PC-9 (cell line): ENCODE measurements around the gene CTBS. TPM values are rescaled to one million over a fixed set of nuclear protein-coding genes. Genes with fewer than 3 reads are reported as not detected.

ENCODE experiments used
- Bru-seq: library from RNA; stranded (reverse); fragments of 400-500 nt; gene quantifications from one replicate; lab custom pipeline; 2021; lab: Mats Ljungman, UMichigan
- BruChase-seq, 2 experiments: library from RNA; stranded (reverse); fragments of 400-500 nt; gene quantifications; one replicate each; lab custom pipeline; 2021; lab: Mats Ljungman, UMichigan
- BruUV-seq: library from RNA; stranded (reverse); fragments of 400-500 nt; replicated peaks from 2 replicates; lab custom pipeline; 2021; lab: Mats Ljungman, UMichigan
- CTCF ChIA-PET: fragments of 300-600 bp; sonication (Branson Sonifier 250); formaldehyde crosslinking; loops from one replicate; lab custom pipeline; 2022; ENCODE audit warnings: antibody characterized with exemption; lab: Charles Lee
- POLR2A ChIA-PET: fragments of 300-600 bp; sonication (Branson Sonifier 250); formaldehyde crosslinking; loops from one replicate; lab custom pipeline; 2022; ENCODE audit warnings: antibody characterized with exemption; ENCODE audit not compliant: unreplicated experiment; lab: Charles Lee
- DNase-seq, 2 experiments: peaks; one replicate each; pipeline versions ENCODE4 v3.0.0 to v3.0.0-alpha.2; 2015 to 2022; ENCODE audit warnings: mixed read lengths in 1 of 2
- H2AFZ ChIP-seq: fragments of 200-600 bp; sonication (generic); 2 replicates; pipeline ENCODE4 v1.8.1; 2017; ENCODE audit warnings: antibody characterized with exemption
- H3F3A ChIP-seq: fragments of 200-600 bp; sonication (generic); 2 replicates; pipeline ENCODE4 v1.8.1; 2017; ENCODE audit warnings: antibody characterized with exemption, mild to moderate bottlenecking, low read depth; ENCODE audit not compliant: insufficient read depth
- H3K27ac ChIP-seq: fragments of 200-600 bp; sonication (generic); 2 replicates; pipeline ENCODE4 v1.6.1; 2016; ENCODE audit warnings: mixed run types
- H3K27me3 ChIP-seq: fragments of 200-600 bp; sonication (generic); 2 replicates; pipeline ENCODE4 v1.6.1; 2016; ENCODE audit warnings: low read depth, mixed run types; ENCODE audit not compliant: insufficient read depth
- H3K36me3 ChIP-seq: fragments of 200-600 bp; sonication (generic); 2 replicates; pipeline ENCODE4 v1.6.1; 2016; ENCODE audit warnings: low read depth, mixed run types
- H3K4me1 ChIP-seq: fragments of 200-600 bp; sonication (generic); replicated peaks from 2 replicates; pipeline ENCODE4 v1.6.1; 2016; ENCODE audit warnings: mixed run types; ENCODE audit not compliant: insufficient read depth
- H3K4me2 ChIP-seq: fragments of 200-600 bp; sonication (generic); 2 replicates; pipeline ENCODE4 v1.6.1; 2017; ENCODE audit warnings: mixed run types
- H3K4me3 ChIP-seq: fragments of 200-600 bp; sonication (generic); 2 replicates; pipeline ENCODE4 v1.6.1; 2016; ENCODE audit warnings: mixed run types
- H3K79me2 ChIP-seq: fragments of 200-600 bp; sonication (generic); 2 replicates; pipeline ENCODE4 v1.6.1; 2017; ENCODE audit warnings: low read depth, mixed run types
- H3K9me2 ChIP-seq: fragments of 200-600 bp; sonication (generic); 2 replicates; pipeline ENCODE4 v1.8.1; 2017; ENCODE audit warnings: mild to moderate bottlenecking; ENCODE audit not compliant: insufficient read depth
- H3K9me3 ChIP-seq: fragments of 200-600 bp; sonication (generic); 2 replicates; pipeline ENCODE4 v1.8.1; 2016; ENCODE audit warnings: low read depth; ENCODE audit not compliant: insufficient read depth
- H4K20me1 ChIP-seq: fragments of 200-600 bp; sonication (generic); 2 replicates; pipeline ENCODE4 v1.8.1; 2017; ENCODE audit not compliant: insufficient read depth
- EZH2 ChIP-seq: fragments of 200-600 bp; sonication (generic); IDR thresholded peaks from 2 replicates; pipeline ENCODE4 v1.8.0; 2017; ENCODE audit warnings: antibody characterized with exemption, low read depth
- intact Hi-C: fragments of 100-400 bp; cut with micrococcal nuclease; formaldehyde crosslinking; loops from one replicate; pipeline ENCODE4 v1.10.0; 2022; ENCODE audit not compliant: unreplicated experiment
- long read RNA-seq: library from polyadenylated mRNA; stranded (forward); transcript quantifications from one replicate; pipeline ENCODE4 v2.0.0, GENCODE V29; 2022
- total RNA-seq: library from RNA; stranded (reverse); gene quantifications from 2 replicates; pipeline ENCODE4 v1.2.3, GENCODE V29; 2021
- TF ChIP-seq, protein P1 (sequence below): fragments of 200-600 bp; sonication (generic); conservative IDR thresholded peaks from 2 replicates; pipeline ENCODE4 v1.6.1; 2017; ENCODE audit warnings: mixed run types, antibody characterized with exemption, mild to moderate bottlenecking, moderate library complexity

The CTBS gene, protein sequence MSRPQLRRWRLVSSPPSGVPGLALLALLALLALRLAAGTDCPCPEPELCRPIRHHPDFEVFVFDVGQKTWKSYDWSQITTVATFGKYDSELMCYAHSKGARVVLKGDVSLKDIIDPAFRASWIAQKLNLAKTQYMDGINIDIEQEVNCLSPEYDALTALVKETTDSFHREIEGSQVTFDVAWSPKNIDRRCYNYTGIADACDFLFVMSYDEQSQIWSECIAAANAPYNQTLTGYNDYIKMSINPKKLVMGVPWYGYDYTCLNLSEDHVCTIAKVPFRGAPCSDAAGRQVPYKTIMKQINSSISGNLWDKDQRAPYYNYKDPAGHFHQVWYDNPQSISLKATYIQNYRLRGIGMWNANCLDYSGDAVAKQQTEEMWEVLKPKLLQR
- 17.5 and 20.2 TPM in 2 replicates for total RNA-seq
- percentile 74 among the genes with signal in this experiment for Bru-seq, nascent RNA
- percentile 62 among the genes with signal in this experiment for BruChase-seq, experiment 1, labeled RNA remaining after a 2-hour chase
- percentile 65 among the genes with signal in this experiment for BruChase-seq, experiment 2, labeled RNA remaining after a 6-hour chase
- long read RNA-seq, full-length matches to known transcripts: 41 of 48 reads
- long read RNA-seq, partial matches to known transcripts: 3 of 48 reads
- long read RNA-seq, other reads (novel, unspliced or antisense): 4 of 48 reads

DNA sequence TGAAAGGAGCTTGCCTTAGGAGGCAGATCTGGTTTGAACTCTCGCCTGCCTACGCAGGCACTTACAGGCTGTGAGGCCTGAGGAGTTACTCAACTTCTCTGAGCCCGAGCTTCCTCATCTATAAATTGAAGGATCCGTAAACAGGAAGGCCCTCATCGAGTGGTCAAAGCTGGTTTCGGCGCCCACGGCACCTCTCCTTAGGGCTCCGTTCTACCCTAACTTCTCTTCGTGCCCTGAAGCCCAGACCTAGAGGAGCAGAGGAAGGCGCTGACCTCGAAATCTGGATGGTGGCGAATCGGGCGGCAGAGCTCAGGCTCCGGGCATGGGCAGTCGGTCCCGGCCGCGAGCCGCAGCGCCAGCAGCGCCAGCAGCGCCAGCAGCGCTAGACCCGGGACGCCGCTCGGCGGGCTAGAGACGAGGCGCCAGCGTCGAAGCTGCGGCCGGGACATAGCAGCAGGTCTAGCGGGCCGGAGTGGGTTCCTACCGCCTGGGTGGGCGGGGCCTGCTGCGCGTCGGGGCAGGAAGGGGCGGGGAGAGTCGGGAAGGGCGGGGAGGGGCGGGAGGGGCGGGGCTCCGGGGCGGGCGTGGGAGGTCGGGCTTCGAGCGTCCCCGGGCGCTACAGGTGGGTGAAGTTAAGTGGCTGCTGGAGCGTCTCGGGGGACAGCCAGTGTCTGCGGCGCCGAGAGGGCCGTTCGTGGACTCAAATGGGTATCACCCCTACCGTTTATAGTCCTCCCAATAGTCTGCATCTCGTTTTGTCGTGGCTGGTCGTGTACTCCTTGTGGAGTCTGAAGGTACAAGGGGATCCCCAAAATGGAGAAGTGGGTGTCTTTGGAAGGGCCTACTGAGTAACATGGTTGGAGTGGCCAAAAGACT is at the start of gene CTBS:
Gene CTBS (minus strand): TSS at position 474 of the 876 bp plus-strand sequence. CDS start 25 bp downstream, at position 449.
- POLR2A ChIA-PET: interaction anchor here (0.5 to 0.7 kb wide), 7 partner anchors 9 to 1038 kb away, joined by 3 to 4 read pairs (median 4); partner anchors contain the start of genes GNG5, RPF1 and SPATA1
- Histone ChIP-seq H3K4me1 (peaks cover 26% of the 10 kb centered on the region), H3K36me3 (peaks cover 11% of the 10 kb centered on the region), H3K27ac (peak within 1 kb of the TSS; percentile 94), H2AFZ (peak within 1 kb of the TSS; percentile 89), H3K4me2 (peak within 1 kb of the TSS; percentile 90), H3K9me3 (no peaks in the 10 kb centered on the region), H3K9me2 (no peaks in the 10 kb centered on the region), H3F3A (peaks cover 11% of the 10 kb centered on the region; the same call in 1 of the 2 replicates), H3K79me2 (peaks cover 26% of the 10 kb centered on the region; the same call in 1 of the 2 replicates), H3K4me3 (peak within 1 kb of the TSS; percentile 89), H4K20me1 (no peaks in the 10 kb centered on the region), H3K27me3 (no peaks in the 10 kb centered on the region)
- TSS peak; percentile 74 for BruUV-seq
- TF ChIP-seq, protein P1, sequence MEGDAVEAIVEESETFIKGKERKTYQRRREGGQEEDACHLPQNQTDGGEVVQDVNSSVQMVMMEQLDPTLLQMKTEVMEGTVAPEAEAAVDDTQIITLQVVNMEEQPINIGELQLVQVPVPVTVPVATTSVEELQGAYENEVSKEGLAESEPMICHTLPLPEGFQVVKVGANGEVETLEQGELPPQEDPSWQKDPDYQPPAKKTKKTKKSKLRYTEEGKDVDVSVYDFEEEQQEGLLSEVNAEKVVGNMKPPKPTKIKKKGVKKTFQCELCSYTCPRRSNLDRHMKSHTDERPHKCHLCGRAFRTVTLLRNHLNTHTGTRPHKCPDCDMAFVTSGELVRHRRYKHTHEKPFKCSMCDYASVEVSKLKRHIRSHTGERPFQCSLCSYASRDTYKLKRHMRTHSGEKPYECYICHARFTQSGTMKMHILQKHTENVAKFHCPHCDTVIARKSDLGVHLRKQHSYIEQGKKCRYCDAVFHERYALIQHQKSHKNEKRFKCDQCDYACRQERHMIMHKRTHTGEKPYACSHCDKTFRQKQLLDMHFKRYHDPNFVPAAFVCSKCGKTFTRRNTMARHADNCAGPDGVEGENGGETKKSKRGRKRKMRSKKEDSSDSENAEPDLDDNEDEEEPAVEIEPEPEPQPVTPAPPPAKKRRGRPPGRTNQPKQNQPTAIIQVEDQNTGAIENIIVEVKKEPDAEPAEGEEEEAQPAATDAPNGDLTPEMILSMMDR: no peak
- no peak for TF ChIP-seq EZH2
- CTCF ChIA-PET: interaction anchor here (0.6 to 0.7 kb wide), 2 partner anchors 30 to 1010 kb away, joined by 3 to 4 read pairs; no protein-coding TSS in a partner anchor
- DNase-seq: peak; percentile 78 to 80
- intact Hi-C loops: loop anchor here (1.0 to 10.0 kb wide), 2 partner anchors 61 to 68 kb away; partner anchors contain the start of genes GNG5 and SPATA1

DNA sequence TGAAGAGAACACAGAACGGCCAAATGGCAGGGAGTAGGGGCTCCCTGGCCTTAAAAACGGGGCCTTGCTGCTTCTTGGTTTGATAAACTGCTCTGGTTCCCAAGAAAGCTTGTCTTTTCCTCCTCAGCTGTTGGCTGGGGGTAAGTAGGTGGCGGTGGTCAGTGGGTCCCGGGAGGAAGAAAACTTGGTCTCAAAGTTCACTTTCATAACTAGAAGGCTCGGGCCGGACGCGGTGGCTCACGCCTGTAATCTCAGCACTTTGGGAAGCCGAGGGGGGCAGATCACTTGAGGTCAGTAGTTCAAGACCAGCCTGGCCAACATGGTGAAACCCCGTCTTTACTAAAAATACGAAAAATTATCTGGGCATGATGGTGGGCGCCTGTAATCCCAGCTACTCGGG is 47.3 kb upstream of the CTBS start:
- no peaks in the 10 kb centered on the region for H3K36me3 ChIP-seq
- H3K9me2 ChIP-seq: no peaks in the 10 kb centered on the region
- no peaks in the 10 kb centered on the region for H3K27me3 ChIP-seq
- H3K4me2 ChIP-seq: no peak overlapping the region
- no peaks in the 10 kb centered on the region for H3K9me3 ChIP-seq
- CTCF ChIA-PET: no interaction called here
- H2AFZ ChIP-seq: no peak overlapping the region
- no peak overlapping the region for H3K27ac ChIP-seq
- no TSS peak for BruUV-seq
- peaks cover 10% of the 10 kb centered on the region for H3K4me1 ChIP-seq
- intact Hi-C loops: loop anchor here (2.0 to 10.0 kb wide), 4 partner anchors 115 to 717 kb away; partner anchors contain the start of genes GNG5 and SPATA1
- POLR2A ChIA-PET: no interaction called here
- no peak for DNase-seq
- TF ChIP-seq, protein P1: no peak
- no peak for TF ChIP-seq EZH2
- H3K79me2 ChIP-seq: no peaks in the 10 kb centered on the region
- H3F3A ChIP-seq: no peaks in the 10 kb centered on the region
- no peak overlapping the region for H3K4me3 ChIP-seq
- H4K20me1 ChIP-seq: no peaks in the 10 kb centered on the region
